CD14-positive monocyte (primary cell): ENCODE data around the gene HEXA. TPM values are rescaled to one million over a fixed set of nuclear protein-coding genes. Genes with fewer than 3 reads are reported as not detected.

ENCODE experiments used
- DNase-seq, 3 donors: peaks; one replicate each; pipeline ENCODE4 v3.0.0-alpha.2; 2011 to 2022
- H2AFZ ChIP-seq: 2 replicates; pipeline ENCODE4 v1.6.0; 2012; ENCODE audit warnings: mild to moderate bottlenecking, low read depth, low read length, inconsistent platforms; ENCODE audit not compliant: insufficient read depth, poor library complexity, severe bottlenecking
- H3K27ac ChIP-seq, 2 donors: 1 replicate in 1 of 2; 2 replicates in 1 of 2; pipeline ENCODE4 v1.5.1; 2012 to 2013; ENCODE audit warnings: low read length in 2 of 2, control low read depth in 1 of 2, inconsistent platforms in 1 of 2, low read depth in 1 of 2, mild to moderate bottlenecking in 1 of 2
- H3K27me3 ChIP-seq, 2 donors: one replicate each; pipeline versions ENCODE4 v1.6.0 to v1.6.1; 2011 to 2013; ENCODE audit warnings: low read length in 2 of 2; ENCODE audit not compliant: control insufficient read depth in 2 of 2, insufficient read depth in 2 of 2
- H3K36me3 ChIP-seq, 2 donors: replicated peaks in 1 of 2; 1 replicate in 1 of 2; 2 replicates in 1 of 2; pipeline versions ENCODE4 v1.5.1 to v1.6.1; 2012 to 2013; ENCODE audit warnings: low read length in 2 of 2, control low read depth in 1 of 2, inconsistent platforms in 1 of 2, mild to moderate bottlenecking in 1 of 2; ENCODE audit not compliant: insufficient read depth in 2 of 2, control insufficient read depth in 1 of 2
- H3K4me1 ChIP-seq, 2 donors: 1 replicate in 1 of 2; 2 replicates in 1 of 2; pipeline versions ENCODE4 v1.5.1 to v1.6.1; 2012 to 2013; ENCODE audit warnings: low read length in 2 of 2, control low read depth in 1 of 2, inconsistent platforms in 1 of 2, mild to moderate bottlenecking in 1 of 2, moderate library complexity in 1 of 2; ENCODE audit not compliant: insufficient read depth in 2 of 2, control insufficient read depth in 1 of 2
- H3K4me2 ChIP-seq: replicated peaks from 2 replicates; pipeline ENCODE3; 2012; ENCODE audit warnings: low read length, moderate library complexity, mild to moderate bottlenecking; ENCODE audit not compliant: poor library complexity, severe bottlenecking; ENCODE audit errors: extremely low read depth
- H3K4me3 ChIP-seq, 3 experiments: fragments of 200-600 bp in 1 of 3; sonication (generic) in 1 of 3; replicated peaks in 1 of 3; 1 replicate in 2 of 3; 2 replicates in 1 of 3; pipeline ENCODE4 v1.5.1; 2011 to 2013; ENCODE audit warnings: low read length in 3 of 3, mild to moderate bottlenecking in 3 of 3, control low read depth in 2 of 3, low read depth in 2 of 3, inconsistent platforms in 1 of 3, moderate library complexity in 1 of 3
- H3K79me2 ChIP-seq: 2 replicates; pipeline ENCODE4 v1.6.0; 2012; ENCODE audit warnings: mild to moderate bottlenecking, control low read depth, inconsistent platforms, low read length, moderate library complexity; ENCODE audit not compliant: insufficient read depth
- H3K9ac ChIP-seq: 2 replicates; pipeline ENCODE4 v1.6.0; 2017; ENCODE audit warnings: low read length, mild to moderate bottlenecking; ENCODE audit not compliant: insufficient read depth, poor library complexity, severe bottlenecking
- H3K9me3 ChIP-seq, 2 donors: replicated peaks in 1 of 2; 1 replicate in 1 of 2; 2 replicates in 1 of 2; pipeline versions ENCODE4 v1.5.1 to v1.6.1; 2012 to 2013; ENCODE audit warnings: low read length in 2 of 2, control low read depth in 1 of 2; ENCODE audit not compliant: control insufficient read depth in 1 of 2, insufficient read depth in 1 of 2
- H4K20me1 ChIP-seq: 2 replicates; pipeline ENCODE4 v1.6.0; 2012; ENCODE audit warnings: mild to moderate bottlenecking, low read length, control low read depth, moderate library complexity; ENCODE audit not compliant: insufficient read depth
- H3K27ac Mint-ChIP-seq, 7 donors: one replicate each; pipeline ENCODE4 v1.8.0; 2020; ENCODE audit warnings: mild to moderate bottlenecking in 7 of 7, mixed read lengths in 7 of 7, moderate library complexity in 6 of 7, inconsistent platforms in 2 of 7
- H3K27me3 Mint-ChIP-seq, 3 donors: one replicate each; pipeline ENCODE4 v1.8.0; 2021 to 2022; ENCODE audit warnings: low read depth in 3 of 3, mild to moderate bottlenecking in 3 of 3, mixed read lengths in 3 of 3, moderate library complexity in 3 of 3, inconsistent platforms in 1 of 3
- H3K36me3 Mint-ChIP-seq, 2 donors: one replicate each; pipeline ENCODE4 v1.8.0; 2020; ENCODE audit warnings: mixed read lengths in 2 of 2, inconsistent platforms in 1 of 2, mild to moderate bottlenecking in 1 of 2
- H3K4me1 Mint-ChIP-seq: one replicate; pipeline ENCODE4 v1.8.0; 2020; ENCODE audit warnings: mild to moderate bottlenecking, mixed read lengths
- H3K4me3 Mint-ChIP-seq, 2 donors: one replicate each; pipeline ENCODE4 v1.8.0; 2020; ENCODE audit warnings: mild to moderate bottlenecking in 2 of 2, mixed read lengths in 2 of 2, moderate library complexity in 1 of 2
- H3K9me3 Mint-ChIP-seq, 7 donors: one replicate each; pipeline ENCODE4 v1.8.0; 2020 to 2022; ENCODE audit warnings: mixed read lengths in 7 of 7, mild to moderate bottlenecking in 6 of 7, moderate library complexity in 6 of 7, inconsistent platforms in 2 of 7
- WGBS: methylation state at CpG from one replicate; pipeline ENCODE4 v1.1.5; 2013; ENCODE audit warnings: missing lambda C conversion rate; ENCODE audit not compliant: insufficient coverage; 5-methylcytosine and 5-hydroxymethylcytosine counted together
- intact Hi-C, 2 donors: fragments of 100-400 bp; cut with micrococcal nuclease; formaldehyde crosslinking; loops; one replicate each; pipeline versions ENCODE4 v1.15.0 to v1.15.1; 2023
- polyA plus RNA-seq, 3 donors: library from polyadenylated mRNA; depleted of rRNA in 1 of 3; unstranded in 2 of 3; stranded (reverse) in 1 of 3; fragments of 300-500 nt in 2 of 3; fragments of >200 nt in 1 of 3; fragmentation: Illumina TruSeq in 2 of 3; gene quantifications; 1 replicate in 2 of 3; 2 replicates in 1 of 3; pipeline ENCODE4 v1.2.3, GENCODE V29; 2012 to 2021
- TF ChIP-seq, protein P1 (sequence below): fragments of 200-600 bp; IDR thresholded peaks from one replicate; pipeline ENCODE4 v1.8.0; 2022; ENCODE audit warnings: antibody characterized with exemption, mild to moderate bottlenecking

Gene HEXA
- polyA plus RNA-seq, 3 donors = 164 to 192 (median 186) TPM

DNA sequence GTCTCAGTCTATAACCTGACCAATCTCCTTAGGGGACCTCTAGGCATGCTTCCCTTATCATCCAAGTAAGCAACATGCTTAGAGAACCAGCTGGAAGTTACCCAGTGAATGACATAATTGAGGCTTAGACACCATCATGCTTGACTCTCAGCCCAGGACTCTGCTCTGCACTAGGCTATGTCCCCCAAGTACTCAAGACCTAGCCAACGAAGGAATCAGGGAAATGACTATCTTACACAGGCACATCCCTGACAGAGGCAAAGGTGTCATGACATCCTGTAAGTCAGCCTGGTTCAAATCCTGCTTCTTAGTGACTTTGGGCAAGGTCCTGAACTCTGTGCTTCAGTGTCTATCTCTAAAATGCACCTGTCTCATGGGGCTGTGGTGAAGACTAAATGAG lies 31.2 kb downstream of the HEXA start:
- no peaks in the 10 kb centered on the region for H3K79me2 ChIP-seq
- no peak overlapping the region for H3K4me3 ChIP-seq
- TF ChIP-seq, protein P1, sequence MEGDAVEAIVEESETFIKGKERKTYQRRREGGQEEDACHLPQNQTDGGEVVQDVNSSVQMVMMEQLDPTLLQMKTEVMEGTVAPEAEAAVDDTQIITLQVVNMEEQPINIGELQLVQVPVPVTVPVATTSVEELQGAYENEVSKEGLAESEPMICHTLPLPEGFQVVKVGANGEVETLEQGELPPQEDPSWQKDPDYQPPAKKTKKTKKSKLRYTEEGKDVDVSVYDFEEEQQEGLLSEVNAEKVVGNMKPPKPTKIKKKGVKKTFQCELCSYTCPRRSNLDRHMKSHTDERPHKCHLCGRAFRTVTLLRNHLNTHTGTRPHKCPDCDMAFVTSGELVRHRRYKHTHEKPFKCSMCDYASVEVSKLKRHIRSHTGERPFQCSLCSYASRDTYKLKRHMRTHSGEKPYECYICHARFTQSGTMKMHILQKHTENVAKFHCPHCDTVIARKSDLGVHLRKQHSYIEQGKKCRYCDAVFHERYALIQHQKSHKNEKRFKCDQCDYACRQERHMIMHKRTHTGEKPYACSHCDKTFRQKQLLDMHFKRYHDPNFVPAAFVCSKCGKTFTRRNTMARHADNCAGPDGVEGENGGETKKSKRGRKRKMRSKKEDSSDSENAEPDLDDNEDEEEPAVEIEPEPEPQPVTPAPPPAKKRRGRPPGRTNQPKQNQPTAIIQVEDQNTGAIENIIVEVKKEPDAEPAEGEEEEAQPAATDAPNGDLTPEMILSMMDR = no peak
- peaks cover 3 to 5% of the 10 kb centered on the region in 2 donors for H3K4me1 ChIP-seq
- intact Hi-C loops = no loop called here
- no peaks in the 10 kb centered on the region for H3K27me3 ChIP-seq
- H4K20me1 ChIP-seq = no peaks in the 10 kb centered on the region
- H3K27ac ChIP-seq = peak overlapping the region in 1 of 2 donors; percentile 10
- Mint-ChIP-seq H3K36me3 (peaks cover 58 to 89% of the 10 kb centered on the region in 2 donors), H3K4me3 (no peak overlapping the region), H3K27me3 (peaks cover 0 to 3% (median 0%) of the 10 kb centered on the region in 3 donors), H3K27ac (peak overlapping the region in 3 of 7 donors; percentile 24 to 49 (median 36)), H3K4me1 (peaks cover 10% of the 10 kb centered on the region), H3K9me3 (no peaks in the 10 kb centered on the region)
- no peak for DNase-seq
- peaks cover 72 to 79% of the 10 kb centered on the region in 2 donors for H3K36me3 ChIP-seq
- H2AFZ ChIP-seq = no peak overlapping the region
- WGBS = 100% methylated on average over 1 of the region's 1 CpG
- no peaks in the 10 kb centered on the region for H3K9me3 ChIP-seq
- no peak overlapping the region for H3K4me2 ChIP-seq
- no peak overlapping the region for H3K9ac ChIP-seq

DNA sequence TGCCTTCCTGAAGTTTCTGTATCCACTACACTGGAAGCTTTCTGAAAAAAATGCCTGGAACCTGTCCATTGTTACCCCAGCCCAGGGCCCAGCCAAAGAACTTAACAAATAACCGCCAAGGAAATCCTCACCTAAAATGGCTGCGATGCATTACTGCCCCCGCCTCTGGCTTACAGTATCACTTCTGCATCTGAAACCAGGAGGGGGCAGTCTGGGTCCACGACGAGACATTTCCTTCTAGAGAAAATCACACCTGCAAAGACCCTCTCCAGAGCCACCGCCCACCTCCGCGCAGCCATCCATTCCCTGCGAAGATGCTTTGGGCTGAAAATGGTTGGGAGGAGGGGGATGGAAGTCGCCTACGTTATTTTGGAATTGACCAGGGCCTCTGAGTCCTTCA lies 33.4 kb downstream of the HEXA start:
- intact Hi-C loops = no loop called here
- Histone ChIP-seq H3K36me3 (peaks cover 50 to 62% of the 10 kb centered on the region in 2 donors), H2AFZ (no peak overlapping the region), H3K4me2 (no peak overlapping the region), H3K27ac (no peak overlapping the region), H4K20me1 (no peaks in the 10 kb centered on the region), H3K9me3 (no peaks in the 10 kb centered on the region), H3K79me2 (no peaks in the 10 kb centered on the region), H3K4me1 (peaks cover 18 to 20% of the 10 kb centered on the region in 2 donors), H3K4me3 (no peak overlapping the region), H3K9ac (no peak overlapping the region), H3K27me3 (no peaks in the 10 kb centered on the region)
- no peak overlapping the region for H3K4me3 Mint-ChIP-seq
- H3K36me3 Mint-ChIP-seq = peaks cover 45 to 78% of the 10 kb centered on the region in 2 donors
- H3K27ac Mint-ChIP-seq = peak overlapping the region in 1 of 7 donors; percentile 50
- peak in 2 of 3 donors; percentile 25 to 30 for DNase-seq
- TF ChIP-seq, protein P1 = peak; percentile 50
- H3K4me1 Mint-ChIP-seq = peaks cover 27% of the 10 kb centered on the region
- 56% methylated on average over 3 of the region's 11 CpGs for WGBS
- H3K27me3 Mint-ChIP-seq = peaks cover 0 to 3% (median 0%) of the 10 kb centered on the region in 3 donors
- no peaks in the 10 kb centered on the region for H3K9me3 Mint-ChIP-seq
